ENCODE measurements around the gene TADA2A. TPM values are rescaled to one million over a fixed set of nuclear protein-coding genes. Genes with fewer than 3 reads are reported as not detected.

Gene TADA2A
- total RNA-seq, 1 experiment from 2014 or later: 24.6 TPM

- TF ChIP-seq POLR2A (IDR thresholded peaks at IDR 0.05; ENCODE audit: borderline replicate concordance, extremely low read depth, insufficient read depth, insufficient read length) (peak; percentile 25), EZH2phosphoT487 (IDR thresholded peaks at IDR 0.05; ENCODE audit: borderline replicate concordance) (no peak)
Measured at GRCh38 chr17:37358830-37359681, 47.6 kb upstream of the TADA2A start (continued).

GRCh38 chr17:37359682-37360188, 47.0 kb upstream of the TADA2A start:
- TF ChIP-seq EZH2 (IDR thresholded peaks at IDR 0.05): no peak
- TF ChIP-seq ATF3 (IDR thresholded peaks at IDR 0.05): no peak
- no peak for TF ChIP-seq CBX3 (IDR thresholded peaks at IDR 0.05; ENCODE audit: low read depth)
- TF ChIP-seq CTCF (IDR thresholded peaks at IDR 0.05 in 2 of 3, conservative IDR thresholded peaks at IDR 0.05 in 1 of 3; ENCODE audit: borderline replicate concordance in 1 of 3, insufficient read depth in 1 of 3, low read depth in 2 of 3, low read length in 2 of 3): no peak
- TF ChIP-seq ZBTB33 (IDR thresholded peaks at IDR 0.05; ENCODE audit: extremely low read depth, insufficient replicate concordance, low read length): no peak
- TF ChIP-seq EGR1 (IDR thresholded peaks at IDR 0.05; ENCODE audit: low read depth): no peak
- TF ChIP-seq REST (IDR thresholded peaks at IDR 0.05; ENCODE audit: low read depth): no peak
- TF ChIP-seq SP1 (IDR thresholded peaks at IDR 0.05; ENCODE audit: low read depth): no peak
- TF ChIP-seq SRF (IDR thresholded peaks at IDR 0.05; ENCODE audit: low read depth): no peak
- no peak for TF ChIP-seq MAX (IDR thresholded peaks at IDR 0.05)
- TF ChIP-seq ELF1 (IDR thresholded peaks at IDR 0.05; ENCODE audit: borderline replicate concordance, low read depth): no peak
- no peak for TF ChIP-seq TCF7L2 (IDR thresholded peaks at IDR 0.05; ENCODE audit: borderline replicate concordance, extremely low read depth, insufficient read depth, insufficient read length)
- no peak for TF ChIP-seq POLR2A (IDR thresholded peaks at IDR 0.05; ENCODE audit: borderline replicate concordance, extremely low read depth, insufficient read depth, insufficient read length)
- intact Hi-C loops (cut with micrococcal nuclease): loop anchor here (5.0 kb wide), 1 partner anchor 38 kb away; no protein-coding TSS in a partner anchor
- no peaks in the 10 kb centered on the region for H4K20me1 ChIP-seq (ENCODE audit: insufficient read depth)
- H3K4me2 ChIP-seq (ENCODE audit: low read length): peak overlapping the region; percentile 84
- ATAC-seq (peak; percentile 0; the same call in 1 of the 2 replicates), DNase-seq (ENCODE audit: low read depth, low spot score) (no peak)
- ChIA-PET CTCF (interaction anchor here (1.0 kb wide), 1 partner anchor 250 kb away, joined by 4 read pairs; the partner anchor contains the start of gene SYNRG), POLR2A (interaction anchor here (0.6 to 1.2 kb wide), 5 partner anchors 8 to 421 kb away, joined by 3 to 11 read pairs (median 6); no protein-coding TSS in a partner anchor), RAD21 (ENCODE audit: low non-redundant PET in 1 of 2, low total read pairs in 2 of 2, uncharacterized antibody in 2 of 2, unreplicated experiment in 2 of 2) (no interaction called here)
- peak overlapping the region; percentile 99 for H3K9ac ChIP-seq (ENCODE audit: low read length)
- peaks cover 41% of the 10 kb centered on the region for H3K79me2 ChIP-seq (ENCODE audit: insufficient read depth, low read length)
- no peak overlapping the region for H2AFZ ChIP-seq (ENCODE audit: low read depth, low read length, poor library complexity, severe bottlenecking)
- H3K27me3 ChIP-seq (ENCODE audit: insufficient read depth, low read length): no peaks in the 10 kb centered on the region
- H3K4me1 ChIP-seq (ENCODE audit: control insufficient read depth in 1 of 2, insufficient read depth in 2 of 2, low read length in 2 of 2): peaks cover 29 to 32% of the 10 kb centered on the region in 2 experiments
- H3K27ac ChIP-seq (ENCODE audit: low read depth, low read length): peak overlapping the region; percentile 86
- H3K36me3 ChIP-seq (ENCODE audit: control insufficient read depth in 1 of 2, insufficient read depth in 2 of 2, low read length in 2 of 2): no peaks in the 10 kb centered on the region; a peak in 1 of 4 replicates
- H3K4me3 ChIP-seq (replicated peaks in 1 of 2; ENCODE audit: low read depth in 1 of 2, low read length in 2 of 2): peak overlapping the region; percentile 41 to 96; a peak in 3 of 4 replicates
- H3K9me2 ChIP-seq (ENCODE audit: insufficient read depth): no peaks in the 10 kb centered on the region
- BruUV-seq (replicated peaks): TSS peak; percentile 88
- H3K9me3 ChIP-seq (ENCODE audit: control insufficient read depth in 1 of 2, insufficient read depth in 1 of 2, low read depth in 1 of 2, low read length in 2 of 2): no peaks in the 10 kb centered on the region
